Right ventricle myocardium superior (tissue), 1 donor: Measurements from ENCODE around the gene TMEM168. TPM values are rescaled to one million over a fixed set of nuclear protein-coding genes. Genes with fewer than 3 reads are reported as not detected.
"Not testable (repeated sequence)": the region's sequence is repeated elsewhere in the genome, so short reads cannot be mapped to it uniquely, and the experiment has no call there.

Experiments used
- ATAC-seq: fragments of 200-7000 bp; cut with Tn5 transposase; one replicate; pipeline ENCODE4 v1.9.1; 2020; ENCODE audit warnings: mild to moderate bottlenecking; ENCODE audit not compliant: poor library complexity
- DNase-seq: peaks from one replicate; pipeline ENCODE4 v3.0.0-alpha.2; 2020
- intact Hi-C: fragments of 100-400 bp; cut with DNase I; formaldehyde crosslinking; loops from one replicate; pipeline ENCODE4 v1.11.2; 2022
- total RNA-seq: library from RNA; stranded (reverse); fragmentation: NEBNext Ultra II Directional; extraction: Animal tissue kit (Norgen Biotek cat#: 25700); gene quantifications from one replicate; pipeline ENCODE4 v1.2.1, GENCODE V29; 2021
- donor health status: DM: no; HTN: yes; CAD: no; lungs with severe emphysema.

The TMEM168 gene
- total RNA-seq, 1 donor from 2014 or later, result 14.0 TPM

- DNase-seq, result no peak
- intact Hi-C loops, result no loop called here
- no peak for ATAC-seq
Measured at GRCh38 chr7:112739436-112740180, 50.6 kb downstream of the TMEM168 start.

- ATAC-seq (no peak), DNase-seq (no peak)
- intact Hi-C loops, result no loop called here
Measured at GRCh38 chr7:112735261-112735660, 54.9 kb downstream of the TMEM168 start.

- ATAC-seq, DNase-seq, intact Hi-C loops: not testable (repeated sequence)
Measured at GRCh38 chr7:112731324-112731723, 58.9 kb downstream of the TMEM168 start.

GRCh38 chr7:112726076-112726475, 64.1 kb downstream of the TMEM168 start:
- ATAC-seq, result no peak
- intact Hi-C loops, result no loop called here
- DNase-seq, result no peak

- no peak for ATAC-seq
- intact Hi-C loops, result no loop called here
- DNase-seq, result no peak
Measured at GRCh38 chr7:112723416-112723815, 66.8 kb downstream of the TMEM168 start.

GRCh38 chr7:112721366-112721765, 68.8 kb downstream of the TMEM168 start:
- ATAC-seq (peak; percentile 88), DNase-seq (no peak)
- intact Hi-C loops, result no loop called here

GRCh38 chr7:112715525-112715924, 74.7 kb downstream of the TMEM168 start:
- ATAC-seq, result no peak
- intact Hi-C loops, result no loop called here
- no peak for DNase-seq

- ATAC-seq (no peak), DNase-seq (no peak)
- intact Hi-C loops, result no loop called here
Measured at GRCh38 chr7:112714917-112715316, 75.3 kb downstream of the TMEM168 start.
